ENCODE measurements around the gene FITM2.

GRCh38 chr20:44355498-44356352 is 44.7 kb upstream of the FITM2 start, which contains the start of gene HNF4A:
- no peak for TF ChIP-seq POLR2A (IDR thresholded peaks at IDR 0.05)
- TF ChIP-seq, protein P1, sequence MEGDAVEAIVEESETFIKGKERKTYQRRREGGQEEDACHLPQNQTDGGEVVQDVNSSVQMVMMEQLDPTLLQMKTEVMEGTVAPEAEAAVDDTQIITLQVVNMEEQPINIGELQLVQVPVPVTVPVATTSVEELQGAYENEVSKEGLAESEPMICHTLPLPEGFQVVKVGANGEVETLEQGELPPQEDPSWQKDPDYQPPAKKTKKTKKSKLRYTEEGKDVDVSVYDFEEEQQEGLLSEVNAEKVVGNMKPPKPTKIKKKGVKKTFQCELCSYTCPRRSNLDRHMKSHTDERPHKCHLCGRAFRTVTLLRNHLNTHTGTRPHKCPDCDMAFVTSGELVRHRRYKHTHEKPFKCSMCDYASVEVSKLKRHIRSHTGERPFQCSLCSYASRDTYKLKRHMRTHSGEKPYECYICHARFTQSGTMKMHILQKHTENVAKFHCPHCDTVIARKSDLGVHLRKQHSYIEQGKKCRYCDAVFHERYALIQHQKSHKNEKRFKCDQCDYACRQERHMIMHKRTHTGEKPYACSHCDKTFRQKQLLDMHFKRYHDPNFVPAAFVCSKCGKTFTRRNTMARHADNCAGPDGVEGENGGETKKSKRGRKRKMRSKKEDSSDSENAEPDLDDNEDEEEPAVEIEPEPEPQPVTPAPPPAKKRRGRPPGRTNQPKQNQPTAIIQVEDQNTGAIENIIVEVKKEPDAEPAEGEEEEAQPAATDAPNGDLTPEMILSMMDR (IDR thresholded peaks at IDR 0.05) = no peak

Data from uterus (tissue), 2 donors.